Subcutaneous adipose tissue (tissue), 4 donors: Measurements from ENCODE around the gene SMPD1. TPM values are rescaled to one million over a fixed set of nuclear protein-coding genes. Genes with fewer than 3 reads are reported as not detected.

Experiments used
- CTCF ChIP-seq: fragments of 450-650 bp; IDR thresholded peaks from one replicate; pipeline ENCODE4 v1.5.1; 2016; ENCODE audit warnings: low read depth, mild to moderate bottlenecking, control low read depth, antibody characterized with exemption, moderate library complexity
- total RNA-seq, 4 donors: library from RNA; depleted of rRNA; stranded (reverse); fragments of >200 nt; gene quantifications; one replicate each; pipeline ENCODE4 v1.1.0, GENCODE V29; 2016

The SMPD1 gene
- total RNA-seq, 4 donors from 2014 or later = 21.2 to 47.1 (median 25.8) TPM

- TF ChIP-seq CTCF = no peak
Measured at GRCh38 chr11:6390718-6391469, 620 bp downstream of the SMPD1 start.

- no peak for TF ChIP-seq CTCF
Measured at GRCh38 chr11:6391537-6392134, 1.4 kb downstream of the SMPD1 start.

GRCh38 chr11:6393989-6394670 is 3.9 kb downstream of the SMPD1 start:
- TF ChIP-seq CTCF = no peak

- TF ChIP-seq CTCF = no peak
Measured at GRCh38 chr11:6395470-6396060, 5.3 kb downstream of the SMPD1 start.

GRCh38 chr11:6397156-6397555 is 6.9 kb downstream of the SMPD1 start:
- TF ChIP-seq CTCF = no peak

- no peak for TF ChIP-seq CTCF
Measured at GRCh38 chr11:6397636-6398035, 7.4 kb downstream of the SMPD1 start.
